Measurements from ENCODE around the gene NEK2. TPM values are rescaled to one million over a fixed set of nuclear protein-coding genes. Genes with fewer than 3 reads are reported as not detected.

The NEK2 gene
- total RNA-seq, 1 experiment from 2014 or later = 47.5 TPM

GRCh38 chr1:211687462-211688215, 12.2 kb upstream of the NEK2 start:
- Histone ChIP-seq H2AFZ (ENCODE audit: low read length) (no peak overlapping the region), H3K4me2 (ENCODE audit: low read length) (no peak overlapping the region), H3K79me2 (ENCODE audit: low read length) (no peaks in the 10 kb centered on the region), H4K20me1 (ENCODE audit: low read length) (no peaks in the 10 kb centered on the region), H3K4me3 (ENCODE audit: low read length) (no peak overlapping the region), H3K27ac (ENCODE audit: low read length) (no peak overlapping the region), H3K9me2 (replicated peaks; ENCODE audit: low read length) (no peaks in the 10 kb centered on the region), H3K9me3 (ENCODE audit: low read length) (no peaks in the 10 kb centered on the region), H3K36me3 (ENCODE audit: low read depth, low read length) (no peaks in the 10 kb centered on the region), H3K4me1 (ENCODE audit: insufficient read depth, low read length) (no peaks in the 10 kb centered on the region), H3K27me3 (ENCODE audit: low read length) (no peaks in the 10 kb centered on the region), H3K9ac (ENCODE audit: low read length) (no peak overlapping the region), H3F3A (ENCODE audit: low read length, unreplicated experiment) (no peaks in the 10 kb centered on the region)
- TF ChIP-seq EZH2 (IDR thresholded peaks at IDR 0.05; ENCODE audit: low read length, unreplicated experiment) (no peak), CTCF (conservative IDR thresholded peaks at IDR 0.05; ENCODE audit: low read depth, low read length) (no peak), EZH2phosphoT487 (IDR thresholded peaks at IDR 0.05; ENCODE audit: borderline replicate concordance, low read length) (no peak)
- DNase-seq (no peak), ATAC-seq (no peak)
- no TSS peak for BruUV-seq (replicated peaks)
- POLR2A ChIA-PET (ENCODE audit: unreplicated experiment) = no interaction called here
- intact Hi-C loops (cut with micrococcal nuclease) = loop anchor here (10.0 kb wide), 1 partner anchor 677 kb away; no protein-coding TSS in a partner anchor
- CTCF ChIA-PET = no interaction called here

DNA sequence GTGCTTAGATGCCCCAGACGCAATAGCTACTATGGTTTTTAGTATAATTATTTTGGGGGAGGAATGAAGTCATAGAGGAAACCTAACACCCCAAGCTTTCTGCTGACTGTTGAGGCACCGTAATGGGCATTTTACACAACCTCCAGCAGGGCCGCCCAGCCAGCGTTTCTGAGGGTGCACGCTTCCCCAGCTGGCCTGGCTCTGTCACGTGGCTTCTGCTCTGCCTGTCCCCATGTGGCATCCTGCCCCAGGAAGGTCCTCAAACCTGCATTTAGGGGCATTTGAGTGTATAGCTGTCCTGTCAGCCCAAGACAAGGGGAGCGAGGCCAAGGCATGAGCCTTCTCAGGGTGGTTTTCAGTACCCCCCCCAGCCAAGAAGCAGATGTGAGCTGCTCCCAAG, 10.4 kb upstream of the NEK2 start:
- TF ChIP-seq EZH2 (IDR thresholded peaks at IDR 0.05; ENCODE audit: low read length, unreplicated experiment) (no peak), EZH2phosphoT487 (IDR thresholded peaks at IDR 0.05; ENCODE audit: borderline replicate concordance, low read length) (no peak), CTCF (conservative IDR thresholded peaks at IDR 0.05; ENCODE audit: low read depth, low read length) (no peak)
- ChIA-PET CTCF (no interaction called here), POLR2A (ENCODE audit: unreplicated experiment) (no interaction called here)
- H3K79me2 ChIP-seq (ENCODE audit: low read length) = no peaks in the 10 kb centered on the region
- H3K27me3 ChIP-seq (ENCODE audit: low read length) = no peaks in the 10 kb centered on the region
- DNase-seq (no peak), ATAC-seq (no peak)
- H3K4me1 ChIP-seq (ENCODE audit: insufficient read depth, low read length) = peaks cover 4% of the 10 kb centered on the region; the same call in 1 of the 2 replicates
- no peaks in the 10 kb centered on the region for H3K9me3 ChIP-seq (ENCODE audit: low read length)
- no peaks in the 10 kb centered on the region for H4K20me1 ChIP-seq (ENCODE audit: low read length)
- no peaks in the 10 kb centered on the region for H3F3A ChIP-seq (ENCODE audit: low read length, unreplicated experiment)
- H3K36me3 ChIP-seq (ENCODE audit: low read depth, low read length) = no peaks in the 10 kb centered on the region
- H3K4me2 ChIP-seq (ENCODE audit: low read length) = no peak overlapping the region
- BruUV-seq (replicated peaks) = no TSS peak
- no peak overlapping the region for H3K4me3 ChIP-seq (ENCODE audit: low read length)
- intact Hi-C loops (cut with micrococcal nuclease) = loop anchor here (10.0 kb wide), 1 partner anchor 679 kb away; no protein-coding TSS in a partner anchor
- H2AFZ ChIP-seq (ENCODE audit: low read length) = no peak overlapping the region
- no peaks in the 10 kb centered on the region for H3K9me2 ChIP-seq (replicated peaks; ENCODE audit: low read length)
- no peak overlapping the region for H3K27ac ChIP-seq (ENCODE audit: low read length)
- H3K9ac ChIP-seq (ENCODE audit: low read length) = no peak overlapping the region

DNA sequence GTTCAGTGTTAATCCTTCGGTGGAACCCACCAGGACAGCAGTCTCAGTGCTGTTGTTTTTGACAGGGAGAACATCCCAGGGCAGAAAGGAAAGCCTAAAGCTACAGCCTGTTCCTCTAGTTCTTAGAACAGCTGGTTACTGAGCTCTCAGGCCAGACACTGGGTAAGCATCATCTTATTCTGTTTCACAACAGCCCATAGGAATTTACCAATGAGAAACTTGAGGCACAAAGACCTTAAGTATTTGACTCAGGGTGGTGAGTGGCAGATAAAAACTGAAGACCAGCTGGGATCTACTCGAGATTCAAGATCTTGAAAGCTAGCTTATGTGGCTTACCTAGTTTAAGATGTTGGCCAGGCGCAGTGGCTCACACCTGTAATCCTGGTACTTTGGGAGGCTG, 9.4 kb upstream of the NEK2 start:
- Histone ChIP-seq H3K27me3 (ENCODE audit: low read length) (no peaks in the 10 kb centered on the region), H2AFZ (ENCODE audit: low read length) (no peak overlapping the region), H3K9ac (ENCODE audit: low read length) (no peak overlapping the region), H3K4me1 (ENCODE audit: insufficient read depth, low read length) (peaks cover 4% of the 10 kb centered on the region; the same call in 1 of the 2 replicates), H3K4me3 (ENCODE audit: low read length) (no peak overlapping the region), H3K27ac (ENCODE audit: low read length) (no peak overlapping the region), H3K9me2 (replicated peaks; ENCODE audit: low read length) (no peaks in the 10 kb centered on the region), H3K36me3 (ENCODE audit: low read depth, low read length) (no peaks in the 10 kb centered on the region), H4K20me1 (ENCODE audit: low read length) (no peaks in the 10 kb centered on the region), H3F3A (ENCODE audit: low read length, unreplicated experiment) (no peaks in the 10 kb centered on the region), H3K9me3 (ENCODE audit: low read length) (no peaks in the 10 kb centered on the region), H3K79me2 (ENCODE audit: low read length) (no peaks in the 10 kb centered on the region), H3K4me2 (ENCODE audit: low read length) (no peak overlapping the region)
- no peak for ATAC-seq
- no TSS peak for BruUV-seq (replicated peaks)
- ChIA-PET CTCF (interaction anchor here (0.7 to 1.2 kb wide), 2 partner anchors 14 to 771 kb away, joined by 5 to 7 read pairs; no protein-coding TSS in a partner anchor), POLR2A (ENCODE audit: unreplicated experiment) (interaction anchor here (0.6 kb wide), 1 partner anchor 770 kb away, joined by 3 read pairs; no protein-coding TSS in a partner anchor)
- intact Hi-C loops (cut with micrococcal nuclease) = loop anchor here (5.0 to 10.0 kb wide), 2 partner anchors 608 to 680 kb away; no protein-coding TSS in a partner anchor
- TF ChIP-seq EZH2phosphoT487 (IDR thresholded peaks at IDR 0.05; ENCODE audit: borderline replicate concordance, low read length) (no peak), EZH2 (IDR thresholded peaks at IDR 0.05; ENCODE audit: low read length, unreplicated experiment) (no peak), CTCF (conservative IDR thresholded peaks at IDR 0.05; ENCODE audit: low read depth, low read length) (no peak)
- no peak for DNase-seq

Data from PC-3 (cell line).